GM13976 (cell line): ENCODE measurements around the gene INF2.

Experiments used
- DNase-seq: peaks from one replicate; pipeline ENCODE4 v3.0.0; 2012; ENCODE audit warnings: low spot score
- in situ Hi-C: fragments of 300-500 bp; cut with MboI; formaldehyde crosslinking; loops from one replicate; pipeline ENCODE4 v1.12.0; 2022; ENCODE audit warnings: low sequenced_read_pairs, mixed read lengths, inconsistent platforms; ENCODE audit not compliant: unreplicated experiment
- TF ChIP-seq, protein P1 (sequence below): IDR thresholded peaks from 2 replicates; pipeline ENCODE4 v1.5.1; 2012; ENCODE audit warnings: borderline replicate concordance, mild to moderate bottlenecking; ENCODE audit not compliant: insufficient read depth; ENCODE audit errors: extremely low read depth, missing control alignments, control extremely low read depth

Gene INF2

DNA sequence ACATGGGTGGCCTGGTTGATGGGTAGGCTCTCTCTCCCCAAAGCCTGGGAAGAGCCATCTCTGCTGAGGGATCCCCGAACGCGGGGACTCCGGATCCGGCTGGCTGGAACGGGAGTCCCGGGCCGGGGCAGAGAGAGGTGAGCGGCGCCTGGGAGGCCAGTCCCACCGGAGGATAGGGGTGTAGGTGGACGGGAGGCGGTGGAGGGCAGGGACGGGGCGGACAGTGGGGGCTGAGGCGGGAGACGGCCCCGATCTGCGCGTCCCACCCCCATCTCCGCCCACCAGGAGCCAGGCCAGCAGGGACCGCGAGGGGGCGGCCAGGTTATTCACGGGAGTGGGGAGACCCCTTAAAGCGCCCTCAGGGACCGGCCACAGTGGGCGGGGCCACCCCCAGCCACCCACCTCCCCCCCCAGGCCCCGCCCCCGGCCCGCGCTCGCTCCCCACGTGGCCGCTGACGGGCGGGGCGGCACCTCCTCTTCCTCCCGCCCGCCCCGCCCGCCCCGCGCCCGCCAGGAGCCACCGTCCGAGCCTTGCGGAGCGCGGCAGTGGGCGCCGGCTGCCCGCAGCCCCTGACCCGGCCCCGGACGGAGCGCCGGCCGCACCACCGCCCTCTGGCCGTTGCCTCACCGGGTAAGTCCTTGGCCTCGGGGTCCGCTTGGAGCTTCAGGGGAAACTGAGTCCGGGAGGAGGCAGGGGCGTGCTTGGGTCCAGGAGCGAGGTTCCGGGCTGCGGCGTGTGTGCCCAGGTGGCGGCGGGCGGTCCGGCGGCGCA, at the start of gene INF2:
Gene INF2, plus strand, starts transcription at position 510 of the 772 bp plus-strand sequence. CDS start 11,748 bp downstream, outside the sequence.
- TF ChIP-seq, protein P1, sequence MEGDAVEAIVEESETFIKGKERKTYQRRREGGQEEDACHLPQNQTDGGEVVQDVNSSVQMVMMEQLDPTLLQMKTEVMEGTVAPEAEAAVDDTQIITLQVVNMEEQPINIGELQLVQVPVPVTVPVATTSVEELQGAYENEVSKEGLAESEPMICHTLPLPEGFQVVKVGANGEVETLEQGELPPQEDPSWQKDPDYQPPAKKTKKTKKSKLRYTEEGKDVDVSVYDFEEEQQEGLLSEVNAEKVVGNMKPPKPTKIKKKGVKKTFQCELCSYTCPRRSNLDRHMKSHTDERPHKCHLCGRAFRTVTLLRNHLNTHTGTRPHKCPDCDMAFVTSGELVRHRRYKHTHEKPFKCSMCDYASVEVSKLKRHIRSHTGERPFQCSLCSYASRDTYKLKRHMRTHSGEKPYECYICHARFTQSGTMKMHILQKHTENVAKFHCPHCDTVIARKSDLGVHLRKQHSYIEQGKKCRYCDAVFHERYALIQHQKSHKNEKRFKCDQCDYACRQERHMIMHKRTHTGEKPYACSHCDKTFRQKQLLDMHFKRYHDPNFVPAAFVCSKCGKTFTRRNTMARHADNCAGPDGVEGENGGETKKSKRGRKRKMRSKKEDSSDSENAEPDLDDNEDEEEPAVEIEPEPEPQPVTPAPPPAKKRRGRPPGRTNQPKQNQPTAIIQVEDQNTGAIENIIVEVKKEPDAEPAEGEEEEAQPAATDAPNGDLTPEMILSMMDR: no peak
- DNase-seq: peak; percentile 93
- in situ Hi-C loops: no loop called here

DNA sequence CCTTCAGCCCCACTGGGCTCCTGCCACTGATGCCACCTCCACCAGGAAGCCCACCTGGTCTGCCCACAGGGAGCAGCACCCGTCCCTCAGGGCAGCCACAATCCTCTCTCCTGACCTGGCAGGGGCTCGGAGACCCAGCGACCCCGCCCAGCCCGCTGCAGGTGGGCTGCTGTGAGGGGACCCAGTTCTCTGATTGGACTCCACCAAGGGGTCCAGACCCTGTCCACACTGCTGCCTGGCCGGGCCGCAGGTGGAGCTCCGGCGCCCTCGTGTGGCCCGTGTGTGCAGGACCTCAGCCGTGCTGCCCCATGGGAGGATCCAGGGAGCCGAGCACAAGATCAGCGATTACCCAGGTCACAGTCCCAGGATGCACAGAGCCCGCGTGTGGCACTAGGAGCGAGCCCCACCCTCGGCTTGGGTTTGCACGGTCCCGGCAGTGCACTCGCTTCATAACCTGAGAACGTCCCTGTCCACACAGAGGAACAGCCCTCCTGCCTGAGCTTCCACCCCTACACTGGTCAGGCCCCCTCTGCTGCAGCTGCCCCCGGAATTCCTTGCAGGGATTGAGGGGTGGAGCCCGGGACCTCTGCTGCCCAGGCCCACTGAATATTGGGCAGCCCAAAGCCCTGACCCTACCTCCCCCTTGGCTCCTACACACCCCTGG, 49.4 kb upstream of the INF2 start:
- peak; percentile 90 for DNase-seq
- in situ Hi-C loops: loop anchor here (10.0 kb wide), 1 partner anchor 65 kb away; no protein-coding TSS in a partner anchor
- TF ChIP-seq, protein P1: peak; percentile 94

DNA sequence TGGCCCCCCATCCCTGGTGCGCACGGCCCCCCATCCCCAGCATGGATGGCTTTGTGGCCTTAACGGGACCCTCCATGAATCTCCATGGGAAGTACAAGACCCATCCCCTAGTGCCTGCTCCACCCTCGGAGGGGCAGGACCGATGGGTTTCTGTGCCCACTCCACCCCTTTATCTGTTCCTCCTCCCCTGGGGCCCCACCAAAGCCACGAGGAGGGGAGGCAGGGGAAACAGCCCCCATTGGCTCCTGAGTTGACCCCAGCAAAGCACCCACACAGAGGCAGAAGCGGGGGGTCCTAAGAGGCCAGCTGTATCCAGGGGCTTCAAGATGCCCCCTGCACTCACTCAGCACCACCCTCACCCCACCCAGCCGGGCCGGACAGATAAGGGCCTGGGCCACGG, 48.7 kb upstream of the INF2 start:
- in situ Hi-C loops: loop anchor here (10.0 kb wide), 1 partner anchor 64 kb away; no protein-coding TSS in a partner anchor
- TF ChIP-seq, protein P1: no peak
- DNase-seq: no peak

DNA sequence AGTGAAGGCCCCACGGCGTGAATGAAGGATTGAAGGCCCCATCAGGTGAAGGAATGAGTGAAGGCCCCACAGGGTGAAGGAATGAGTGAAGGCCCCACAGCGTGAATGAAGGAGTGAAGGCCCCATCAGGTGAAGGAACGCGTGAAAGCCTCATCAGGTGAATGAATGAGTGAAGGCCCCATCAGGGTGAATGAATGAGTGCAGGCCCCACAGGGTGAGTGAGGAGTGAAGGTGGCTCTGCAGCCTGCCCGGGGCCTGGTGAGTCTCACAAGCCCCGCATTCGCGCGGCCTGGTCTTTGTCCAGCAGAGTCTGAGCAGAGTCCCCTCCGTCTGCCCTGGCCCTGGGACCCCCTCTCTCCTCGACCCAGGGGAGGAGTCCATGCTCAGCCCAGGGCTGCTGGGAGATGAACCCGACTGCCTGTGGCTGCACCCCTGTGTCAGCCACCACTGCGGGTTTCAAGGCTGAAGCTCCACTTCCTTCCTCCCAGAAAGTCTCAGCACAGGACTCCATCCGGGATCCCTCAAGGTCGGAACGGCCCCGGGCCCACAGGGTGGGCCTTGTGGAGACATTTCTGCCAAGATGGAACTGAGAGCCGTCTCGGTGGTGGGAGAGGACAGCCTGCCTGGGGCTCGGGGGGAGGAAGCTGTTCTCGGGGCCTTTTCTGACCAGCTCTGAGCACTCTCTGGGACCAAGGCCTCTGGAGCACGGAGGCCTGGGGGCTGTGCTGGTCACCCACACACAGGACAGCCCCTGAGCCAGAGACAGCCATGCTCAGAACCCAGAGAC, 47.5 kb upstream of the INF2 start:
- in situ Hi-C loops: loop anchor here (10.0 kb wide), 1 partner anchor 63 kb away; no protein-coding TSS in a partner anchor
- TF ChIP-seq, protein P1: no peak
- no peak for DNase-seq

DNA sequence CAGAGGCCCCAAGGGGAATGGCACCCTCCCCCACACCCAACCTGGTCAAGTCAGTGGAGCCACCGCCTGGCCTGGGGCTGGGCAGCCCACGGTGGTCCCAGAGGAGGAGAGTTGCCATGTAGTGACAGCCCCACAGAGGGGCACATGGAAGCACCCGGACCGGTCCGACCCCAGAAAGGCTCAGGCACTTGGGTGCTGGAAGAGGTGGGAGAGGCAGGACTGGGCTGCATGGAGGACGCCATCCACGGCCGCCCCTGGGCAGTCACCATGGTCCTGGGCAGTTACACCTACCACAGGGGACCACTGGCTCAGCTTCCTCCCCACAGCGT, 46.9 kb upstream of the INF2 start:
- no peak for DNase-seq
- TF ChIP-seq, protein P1: no peak
- in situ Hi-C loops: loop anchor here (10.0 kb wide), 1 partner anchor 62 kb away; no protein-coding TSS in a partner anchor

DNA sequence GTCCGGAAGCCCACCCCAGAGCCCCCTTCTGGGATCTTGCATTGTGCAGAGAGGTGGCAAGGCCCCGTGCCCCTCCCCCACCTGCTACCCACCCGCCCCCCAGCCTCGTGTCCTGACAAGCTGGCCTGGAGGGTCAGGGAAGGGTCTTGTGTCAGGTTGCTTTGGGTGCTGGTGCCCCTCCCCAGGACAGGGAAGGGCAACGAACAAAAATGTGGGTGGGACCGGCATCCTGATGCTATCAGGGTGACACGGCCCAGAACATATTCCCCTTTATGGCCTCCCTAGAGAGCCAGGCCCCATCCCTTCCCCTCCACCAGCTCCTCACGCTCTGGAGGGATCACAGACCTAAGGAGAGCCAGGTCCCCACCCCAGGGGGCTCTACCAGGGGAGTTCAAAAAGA, 46.1 kb upstream of the INF2 start:
- no peak for DNase-seq
- TF ChIP-seq, protein P1: no peak
- in situ Hi-C loops: loop anchor here (10.0 kb wide), 1 partner anchor 61 kb away; no protein-coding TSS in a partner anchor
